HG03097 (cell line): ENCODE data around the gene PDCD7.
"Not testable (repeated sequence)": the region's sequence is repeated elsewhere in the genome, so short reads cannot be mapped to it uniquely, and the experiment has no call there.

Experiments
- ATAC-seq: cut with Tn5 transposase; IDR thresholded peaks from one replicate; pipeline ENCODE4 v1.9.1; 2021; ENCODE audit not compliant: unreplicated experiment, low FRiP score

PDCD7 gene

GRCh38 chr15:65076486-65077290 lies 56.9 kb downstream of the PDCD7 start, which contains the start of gene KBTBD13:
KBTBD13 (plus strand) TSS chr15:65076746; CDS start chr15:65076816, 70 bp downstream.
- no peak for ATAC-seq

- ATAC-seq, result not testable (repeated sequence)
Observed at GRCh38 chr15:65075607-65076395, 57.8 kb downstream of the PDCD7 start.

GRCh38 chr15:65074946-65075345 lies 58.7 kb downstream of the PDCD7 start:
- ATAC-seq, result not testable (repeated sequence)

DNA sequence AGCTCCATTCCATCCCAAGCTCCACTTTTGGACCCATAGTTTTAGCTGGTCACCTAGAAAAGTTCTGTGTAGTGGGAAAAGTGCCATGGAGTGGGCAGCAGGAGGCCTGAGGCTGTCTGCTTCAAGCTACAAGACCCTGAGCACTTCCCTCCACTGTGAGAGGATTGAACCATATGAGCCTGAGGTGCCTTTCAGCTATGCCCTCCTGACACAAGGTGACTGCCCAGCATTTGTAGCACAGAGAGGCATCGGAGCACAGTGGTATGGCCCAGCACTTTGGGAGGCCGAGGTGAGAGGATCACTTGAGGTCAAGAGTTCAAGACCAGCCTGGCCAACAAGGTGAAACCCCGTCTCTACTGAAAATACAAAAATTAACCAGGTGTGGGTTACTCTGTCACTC lies 61.0 kb downstream of the PDCD7 start:
- no peak for ATAC-seq

- ATAC-seq, result no peak
Observed at GRCh38 chr15:65072027-65072426, 61.6 kb downstream of the PDCD7 start.

DNA sequence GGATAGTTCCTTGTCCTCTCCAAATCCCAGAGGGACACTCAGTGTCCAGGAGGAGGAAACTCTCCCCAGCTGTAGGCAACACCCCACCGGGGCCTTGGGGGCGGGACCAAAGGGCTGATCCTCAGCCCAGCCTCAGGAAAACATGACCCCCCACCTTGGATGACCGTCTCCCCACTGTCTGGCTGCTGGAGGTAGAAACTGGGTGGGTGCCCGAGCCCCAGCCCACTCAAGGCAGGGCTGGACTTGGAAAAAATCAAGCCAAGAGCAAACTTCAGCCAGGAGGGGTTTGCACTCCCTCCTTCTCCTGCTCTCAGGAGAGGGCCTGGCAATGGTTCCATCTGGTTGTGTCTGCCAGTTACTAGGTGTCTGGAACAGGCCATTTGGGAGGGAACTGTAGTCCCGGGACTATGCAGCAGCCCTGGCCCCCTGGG lies 62.2 kb downstream of the PDCD7 start:
- no peak for ATAC-seq

DNA sequence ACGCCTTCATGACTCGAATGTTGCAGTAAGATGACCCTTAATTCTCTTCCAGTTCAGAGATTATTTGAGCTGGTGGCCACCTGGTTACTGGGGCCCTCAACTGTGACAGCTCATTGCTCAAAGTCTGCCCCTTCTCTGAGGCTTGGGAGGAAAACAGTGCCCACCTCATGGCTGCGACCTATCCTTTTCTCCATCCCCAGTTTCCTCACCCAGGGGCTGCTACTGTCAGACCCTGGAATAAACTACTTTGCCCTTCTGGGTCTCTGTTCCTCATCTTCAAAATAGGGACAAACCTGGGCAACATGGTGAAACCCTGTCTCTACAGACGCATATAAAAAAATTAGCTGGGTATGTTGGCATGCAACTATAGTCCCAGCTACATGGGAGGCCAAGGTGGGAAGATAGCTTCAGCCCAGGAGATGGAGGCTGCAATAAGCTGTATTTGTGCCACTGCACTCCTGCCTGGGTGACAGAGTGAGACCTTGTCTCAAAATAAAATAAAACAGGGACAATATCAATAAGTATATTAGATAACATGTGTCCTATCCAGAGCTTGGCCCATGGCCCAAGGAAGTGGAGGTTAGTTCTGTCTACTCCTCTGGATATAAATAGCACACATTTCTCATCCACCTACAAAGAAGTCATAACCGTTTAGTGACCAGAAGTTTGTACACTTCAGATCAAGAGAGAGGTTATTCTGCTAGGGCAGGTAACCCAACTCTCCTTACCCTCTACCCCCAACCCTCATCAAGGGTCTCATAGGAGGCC lies 63.6 kb downstream of the PDCD7 start:
- ATAC-seq, result no peak

DNA sequence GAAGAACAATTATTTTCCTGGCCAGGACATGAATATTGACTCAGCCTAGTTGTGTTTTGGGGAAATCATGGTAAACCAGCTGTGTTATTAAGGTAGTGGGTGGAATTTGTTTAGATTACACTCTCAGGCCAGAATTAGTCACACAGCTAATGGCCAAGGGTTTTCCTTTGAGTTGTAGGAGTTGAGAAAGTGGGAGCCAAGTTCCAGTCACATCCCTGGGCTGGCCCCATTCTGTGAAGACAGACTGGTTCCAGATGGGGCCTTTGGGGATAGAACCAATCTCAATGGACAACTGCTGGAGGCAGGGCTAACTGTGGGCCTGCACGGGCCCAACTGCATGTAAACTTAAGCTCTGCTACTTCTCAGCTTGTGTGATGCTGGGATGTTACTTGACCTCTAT lies 64.4 kb downstream of the PDCD7 start:
- ATAC-seq, result no peak

DNA sequence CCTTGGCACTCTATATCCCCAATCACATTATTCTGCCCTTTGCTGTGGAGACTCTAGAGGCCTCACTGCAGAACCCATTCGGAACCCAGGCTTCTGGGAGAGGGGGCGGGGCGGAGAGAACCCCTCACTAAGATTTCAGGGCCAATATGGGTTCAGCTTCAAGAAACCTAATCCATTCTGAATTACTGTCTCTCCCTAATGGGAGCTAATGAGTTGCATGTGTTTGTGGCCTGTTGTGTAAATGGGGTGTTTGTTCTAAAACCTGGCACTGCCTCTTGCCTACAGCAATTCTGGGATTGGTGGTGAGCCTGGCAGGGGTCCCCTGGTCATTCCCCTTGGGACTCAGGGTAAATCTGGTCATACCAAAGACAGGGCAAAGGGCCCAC lies 65.2 kb downstream of the PDCD7 start:
- no peak for ATAC-seq

DNA sequence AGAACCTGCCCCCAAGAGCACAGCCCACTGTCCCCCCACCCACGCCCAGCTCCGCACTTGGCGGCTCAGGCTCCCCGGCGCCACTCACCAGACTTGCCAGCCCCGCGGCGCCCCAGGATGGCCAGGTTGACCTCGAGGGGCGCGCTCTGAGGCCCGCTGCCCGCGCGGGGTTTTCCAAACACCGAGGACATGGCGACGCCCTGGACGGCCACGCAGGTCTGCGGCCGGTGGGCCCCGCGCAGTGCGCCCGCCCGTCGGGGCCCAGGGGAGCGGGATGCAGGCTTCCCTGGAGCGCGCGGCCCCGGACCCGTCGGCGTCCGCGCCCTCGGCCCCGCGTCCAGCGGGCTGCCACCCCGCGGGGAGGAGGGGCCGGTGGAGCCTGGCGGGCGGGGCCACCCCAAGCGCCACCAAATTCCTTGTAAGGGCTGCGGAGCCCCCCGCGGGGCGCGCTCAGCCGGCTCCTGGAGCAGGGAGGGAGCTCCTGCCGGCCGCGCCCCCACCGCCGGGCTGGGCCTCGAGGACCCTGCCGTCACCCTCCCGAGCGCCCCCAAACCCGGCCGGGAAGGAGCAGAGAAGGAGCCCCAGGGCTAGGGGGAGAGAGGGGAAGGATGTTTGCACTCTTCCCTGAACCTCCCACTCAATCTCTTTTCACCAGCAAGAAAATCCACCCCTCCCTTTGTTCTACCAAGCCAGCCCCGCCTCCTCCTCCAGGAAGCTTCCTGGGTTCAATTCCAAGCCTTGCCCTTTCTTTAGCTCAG lies 65.8 kb downstream of the PDCD7 start, which contains the start of gene RASL12:
Gene RASL12, minus strand, starts transcription at position 347 of the 758 bp plus-strand sequence. Its CDS starts 156 bp downstream, at position 191.
- ATAC-seq, result no peak
